T-helper 1 cell treated with Interleukin-12 subunit alpha and Interleukin-12 subunit beta and Interleukin-4 antibody, amounts not matched to agents 30 μg/mL and 1 μg/mL, for 36 hours (primary cell): ENCODE data around the gene TCTA.

Source experiments
- H3K27ac Mint-ChIP-seq: one replicate; pipeline ENCODE4 v1.8.0; 2021; ENCODE audit warnings: mild to moderate bottlenecking, mixed read lengths
- H3K27me3 Mint-ChIP-seq: one replicate; pipeline ENCODE4 v1.8.0; 2021; ENCODE audit warnings: low read depth, mixed read lengths
- H3K36me3 Mint-ChIP-seq: one replicate; pipeline ENCODE4 v1.8.0; 2021; ENCODE audit warnings: low read depth, mixed read lengths
- H3K4me1 Mint-ChIP-seq: one replicate; pipeline ENCODE4 v1.8.0; 2021; ENCODE audit warnings: low read depth, mixed read lengths
- H3K4me3 Mint-ChIP-seq: one replicate; pipeline ENCODE4 v1.8.0; 2021; ENCODE audit warnings: mild to moderate bottlenecking, moderate library complexity, mixed read lengths
- H3K9me3 Mint-ChIP-seq: one replicate; pipeline ENCODE4 v1.8.0; 2021; ENCODE audit warnings: mixed read lengths

Gene TCTA

GRCh38 chr3:49417516-49418120 is 5.4 kb downstream of the TCTA start:
- H3K36me3 Mint-ChIP-seq: peaks cover 40% of the 10 kb centered on the region
- H3K4me1 Mint-ChIP-seq: peaks cover 54% of the 10 kb centered on the region
- peak overlapping the region; percentile 36 for H3K27ac Mint-ChIP-seq
- H3K9me3 Mint-ChIP-seq: no peaks in the 10 kb centered on the region
- H3K4me3 Mint-ChIP-seq: no peak overlapping the region
- no peaks in the 10 kb centered on the region for H3K27me3 Mint-ChIP-seq

GRCh38 chr3:49421890-49422378 is 9.7 kb downstream of the TCTA start:
- Mint-ChIP-seq H3K9me3 (no peaks in the 10 kb centered on the region), H3K36me3 (peaks cover 27% of the 10 kb centered on the region), H3K27me3 (no peaks in the 10 kb centered on the region), H3K27ac (no peak overlapping the region), H3K4me1 (peaks cover 37% of the 10 kb centered on the region), H3K4me3 (no peak overlapping the region)

GRCh38 chr3:49422379-49423248 is 10.4 kb downstream of the TCTA start, which contains the start of gene AMT:
AMT (minus strand) TSS chr3:49422473; CDS start chr3:49422450, 23 bp downstream.
- H3K36me3 Mint-ChIP-seq: peaks cover 27% of the 10 kb centered on the region
- H3K9me3 Mint-ChIP-seq: no peaks in the 10 kb centered on the region
- H3K27ac Mint-ChIP-seq: no peak within 1 kb of the TSS
- no peak within 1 kb of the TSS for H3K4me3 Mint-ChIP-seq
- no peaks in the 10 kb centered on the region for H3K27me3 Mint-ChIP-seq
- peaks cover 33% of the 10 kb centered on the region for H3K4me1 Mint-ChIP-seq

GRCh38 chr3:49424816-49425215 is 12.6 kb downstream of the TCTA start:
- Mint-ChIP-seq H3K4me1 (peaks cover 33% of the 10 kb centered on the region), H3K27ac (peak overlapping the region; percentile 62), H3K27me3 (no peaks in the 10 kb centered on the region), H3K4me3 (no peak overlapping the region), H3K9me3 (no peaks in the 10 kb centered on the region), H3K36me3 (peaks cover 19% of the 10 kb centered on the region)

GRCh38 chr3:49427586-49427985 is 15.4 kb downstream of the TCTA start:
- H3K27me3 Mint-ChIP-seq: no peaks in the 10 kb centered on the region
- H3K27ac Mint-ChIP-seq: peak overlapping the region; percentile 36
- peaks cover 28% of the 10 kb centered on the region for H3K4me1 Mint-ChIP-seq
- H3K9me3 Mint-ChIP-seq: no peaks in the 10 kb centered on the region
- peaks cover 10% of the 10 kb centered on the region for H3K36me3 Mint-ChIP-seq
- H3K4me3 Mint-ChIP-seq: peak overlapping the region; percentile 93

GRCh38 chr3:49428752-49429080 is 16.5 kb downstream of the TCTA start:
- Mint-ChIP-seq H3K36me3 (peaks cover 10% of the 10 kb centered on the region), H3K4me3 (peak overlapping the region; percentile 93), H3K27me3 (no peaks in the 10 kb centered on the region), H3K9me3 (no peaks in the 10 kb centered on the region), H3K27ac (peak overlapping the region; percentile 97), H3K4me1 (peaks cover 21% of the 10 kb centered on the region)

GRCh38 chr3:49434731-49435130 is 22.5 kb downstream of the TCTA start:
- H3K4me3 Mint-ChIP-seq: no peak overlapping the region

DNA sequence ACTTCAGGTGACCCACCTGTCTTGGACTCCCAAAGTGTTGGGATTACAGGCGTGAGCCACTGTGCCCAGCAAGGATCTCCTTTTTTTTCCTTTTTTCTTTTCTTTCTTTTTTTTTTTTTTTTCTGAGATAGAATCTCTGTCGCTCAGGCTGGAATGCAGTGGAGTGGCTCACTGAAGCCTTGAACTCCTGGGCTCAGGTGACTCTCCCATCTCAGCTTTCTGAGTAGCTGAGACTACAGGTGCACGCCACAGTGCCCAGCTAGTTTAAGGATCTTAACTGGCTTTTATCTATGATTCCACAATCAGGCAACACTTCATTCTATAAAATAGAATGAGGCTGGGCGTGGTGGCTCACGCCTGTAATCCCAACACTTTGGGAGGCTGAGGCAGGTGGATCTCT is 33.2 kb downstream of the TCTA start:
- Mint-ChIP-seq H3K4me3 (no peak overlapping the region), H3K9me3 (no peaks in the 10 kb centered on the region), H3K27me3 (no peaks in the 10 kb centered on the region), H3K4me1 (peaks cover 11% of the 10 kb centered on the region), H3K36me3 (no peaks in the 10 kb centered on the region), H3K27ac (no peak overlapping the region)

More at GRCh38 chr3:49434731-49435130, 22.5 kb downstream of the TCTA start:
- H3K9me3 Mint-ChIP-seq: no peaks in the 10 kb centered on the region
- H3K27me3 Mint-ChIP-seq: no peaks in the 10 kb centered on the region
- peaks cover 1% of the 10 kb centered on the region for H3K4me1 Mint-ChIP-seq
- no peaks in the 10 kb centered on the region for H3K36me3 Mint-ChIP-seq
- no peak overlapping the region for H3K27ac Mint-ChIP-seq

DNA sequence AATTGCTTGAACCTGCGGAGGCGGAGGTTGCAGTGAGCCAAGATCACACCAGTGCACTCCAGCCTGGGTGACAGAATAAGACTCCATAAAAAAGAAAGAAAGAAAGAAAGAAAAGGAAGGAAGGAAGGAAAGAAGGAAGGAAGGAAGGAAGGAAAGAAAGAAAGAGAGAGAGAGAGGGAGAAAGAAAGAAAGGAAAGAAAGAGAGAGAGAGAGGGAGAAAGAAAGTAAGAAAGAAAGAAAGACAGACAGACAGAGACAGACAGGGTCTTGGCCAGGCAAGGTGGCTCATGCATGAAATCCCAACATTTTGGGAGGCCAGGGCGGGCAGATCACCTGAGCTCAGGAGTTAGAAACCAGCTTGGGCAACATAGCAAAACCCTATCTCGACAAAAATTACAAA is 41.4 kb downstream of the TCTA start:
- H3K36me3 Mint-ChIP-seq: no peaks in the 10 kb centered on the region
- H3K27me3 Mint-ChIP-seq: no peaks in the 10 kb centered on the region
- H3K9me3 Mint-ChIP-seq: no peaks in the 10 kb centered on the region
- H3K27ac Mint-ChIP-seq: no peak overlapping the region
- H3K4me3 Mint-ChIP-seq: no peak overlapping the region
- peaks cover 4% of the 10 kb centered on the region for H3K4me1 Mint-ChIP-seq

DNA sequence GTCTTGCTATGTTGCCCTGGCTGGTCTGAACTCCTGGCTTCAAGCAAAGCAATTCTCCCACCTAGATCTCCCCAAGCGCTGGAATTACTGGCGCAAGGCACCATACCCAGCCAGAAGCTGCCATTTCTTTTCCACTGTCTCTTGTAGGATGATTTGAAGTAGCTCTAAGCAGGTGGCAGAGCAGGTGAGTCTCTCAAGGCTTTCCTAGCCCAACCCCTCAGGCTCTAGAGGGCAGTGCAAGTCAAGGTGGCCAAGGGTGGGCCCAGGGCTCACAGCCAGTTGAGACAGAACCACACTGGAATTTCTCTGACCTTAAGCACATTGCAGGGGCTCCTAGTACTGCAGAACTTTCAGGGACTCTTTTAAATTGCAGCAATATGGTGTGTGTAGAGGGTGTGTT is 42.2 kb downstream of the TCTA start:
- H3K27ac Mint-ChIP-seq: no peak overlapping the region
- no peak overlapping the region for H3K4me3 Mint-ChIP-seq
- no peaks in the 10 kb centered on the region for H3K36me3 Mint-ChIP-seq
- no peaks in the 10 kb centered on the region for H3K4me1 Mint-ChIP-seq
- no peaks in the 10 kb centered on the region for H3K9me3 Mint-ChIP-seq
- no peaks in the 10 kb centered on the region for H3K27me3 Mint-ChIP-seq

DNA sequence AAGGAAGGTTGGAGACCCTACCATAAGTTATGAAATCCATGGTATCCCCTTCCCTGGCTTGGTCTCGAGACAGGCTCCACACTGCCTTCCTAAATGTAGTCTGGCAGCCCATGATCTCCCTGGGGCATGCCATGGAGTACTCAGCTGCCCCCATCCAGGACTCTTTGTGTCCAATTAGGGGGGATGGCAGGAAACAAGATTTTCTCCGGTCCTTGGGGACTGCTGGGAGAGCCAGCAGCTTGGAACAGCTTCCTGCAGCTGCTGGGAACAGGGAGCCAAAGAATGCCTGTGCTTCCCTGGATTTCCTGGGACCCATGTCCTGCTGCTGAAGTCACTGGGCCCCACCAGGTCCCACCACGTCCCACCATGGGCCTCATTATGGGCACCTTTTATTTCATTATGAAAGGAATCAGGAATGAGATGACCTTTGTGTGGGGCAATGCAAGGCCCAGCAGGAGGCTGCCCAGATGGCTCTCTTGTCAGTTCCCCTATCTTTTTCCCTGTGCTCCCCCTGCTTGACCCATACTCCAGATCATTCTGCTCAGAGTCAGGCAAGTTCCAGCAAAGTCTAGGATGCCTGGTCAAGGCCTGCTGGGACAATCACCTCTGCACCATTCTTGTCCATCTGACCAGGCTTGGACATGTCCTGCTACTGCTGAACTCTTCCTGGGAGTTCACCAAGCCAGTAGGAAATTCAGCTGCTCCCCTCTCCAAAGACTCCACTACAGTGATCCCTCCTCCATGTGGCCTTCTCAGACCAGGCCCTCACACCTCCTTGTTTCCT is 42.9 kb downstream of the TCTA start:
- Mint-ChIP-seq H3K9me3 (no peaks in the 10 kb centered on the region), H3K4me3 (no peak overlapping the region), H3K27ac (no peak overlapping the region), H3K4me1 (no peaks in the 10 kb centered on the region), H3K27me3 (no peaks in the 10 kb centered on the region), H3K36me3 (no peaks in the 10 kb centered on the region)

DNA sequence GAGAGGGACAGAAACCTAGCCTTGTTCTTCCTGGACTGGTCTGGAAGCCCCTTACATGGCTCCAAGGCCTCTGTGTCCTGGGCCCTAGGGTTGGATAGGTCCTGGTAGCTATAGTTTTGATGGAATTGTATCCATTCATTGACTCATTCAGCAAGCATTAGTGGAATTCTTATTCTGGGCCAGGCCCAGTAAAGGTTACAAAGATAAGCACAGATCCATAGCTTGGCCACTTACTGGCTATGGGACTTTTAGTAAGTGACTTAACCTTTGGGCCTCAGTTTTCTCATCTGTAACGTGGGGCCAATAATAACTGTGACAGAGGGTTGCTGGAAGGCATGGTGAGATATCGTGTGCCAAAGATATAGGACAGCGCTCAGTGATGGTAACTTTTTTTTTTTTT is 44.2 kb downstream of the TCTA start:
- Mint-ChIP-seq H3K36me3 (no peaks in the 10 kb centered on the region), H3K4me1 (peaks cover under 1% of the 10 kb centered on the region), H3K27me3 (no peaks in the 10 kb centered on the region), H3K27ac (no peak overlapping the region), H3K4me3 (no peak overlapping the region), H3K9me3 (no peaks in the 10 kb centered on the region)

GRCh38 chr3:49460188-49460890 is 48.1 kb downstream of the TCTA start:
- Mint-ChIP-seq H3K36me3 (no peaks in the 10 kb centered on the region), H3K4me3 (no peak overlapping the region), H3K27ac (no peak overlapping the region), H3K9me3 (no peaks in the 10 kb centered on the region), H3K4me1 (peaks cover 6% of the 10 kb centered on the region), H3K27me3 (no peaks in the 10 kb centered on the region)

DNA sequence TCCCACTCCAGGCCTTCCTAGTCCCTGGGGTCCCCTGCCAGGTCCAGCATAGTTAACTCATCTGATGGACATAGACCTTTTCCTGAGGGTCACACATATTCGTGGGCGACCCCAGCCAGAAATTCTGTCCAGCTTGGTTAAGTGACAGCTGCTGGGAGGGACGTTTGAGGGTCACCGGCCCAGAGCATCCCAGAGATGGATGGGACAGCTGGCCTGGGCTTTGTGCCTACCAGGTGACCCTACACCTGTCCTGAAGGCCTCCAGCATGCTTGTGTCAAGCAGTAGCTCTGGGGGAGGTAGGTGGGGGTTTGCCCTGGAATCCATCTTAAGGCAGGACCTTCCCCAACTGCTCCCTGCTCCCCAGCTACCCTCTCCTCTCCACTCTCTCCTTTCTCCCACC is 48.7 kb downstream of the TCTA start:
- no peak overlapping the region for H3K4me3 Mint-ChIP-seq
- H3K36me3 Mint-ChIP-seq: no peaks in the 10 kb centered on the region
- no peak overlapping the region for H3K27ac Mint-ChIP-seq

More for the DNA sequence above, 48.7 kb downstream of the TCTA start:
- Mint-ChIP-seq H3K27me3 (no peaks in the 10 kb centered on the region), H3K4me1 (peaks cover 6% of the 10 kb centered on the region), H3K9me3 (no peaks in the 10 kb centered on the region)
